Measurements from ENCODE around the gene ADAMTS6.
"Not testable (repeated sequence)": the region's sequence is repeated elsewhere in the genome, so short reads cannot be mapped to it uniquely, and the experiment has no call there.

ADAMTS6 gene

GRCh38 chr5:65185468-65185867 lies 296.3 kb downstream of the ADAMTS6 start:
- H3K18ac ChIP-seq (ENCODE audit: low read length), result no peak overlapping the region
- WGBS (ENCODE audit: extremely low coverage, insufficient coverage, low lambda C conversion rate), result no CpG with 5 or more reads among the region's 1 CpG

GRCh38 chr5:65184780-65185179 lies 296.9 kb downstream of the ADAMTS6 start:
- Histone ChIP-seq H3K27me3 (ENCODE audit: insufficient read depth, low read length, poor library complexity) (no peaks in the 10 kb centered on the region), H3K27ac (ENCODE audit: low read depth, low read length) (no peak overlapping the region), H3K9ac (ENCODE audit: low read length) (no peak overlapping the region), H3K79me1 (ENCODE audit: low read length) (no peaks in the 10 kb centered on the region), H3K4me3 (ENCODE audit: low read length) (no peak overlapping the region), H3K23ac (ENCODE audit: low read length) (no peak overlapping the region), H3K36me3 (ENCODE audit: control insufficient read depth, insufficient read depth, low read length) (no peaks in the 10 kb centered on the region), H2BK15ac (replicated peaks; ENCODE audit: low read depth) (no peak overlapping the region), H2AK5ac (ENCODE audit: low read length) (no peak overlapping the region), H3K79me2 (ENCODE audit: control insufficient read depth, insufficient read depth, low read length) (no peaks in the 10 kb centered on the region), H3K56ac (ENCODE audit: low read length) (no peak overlapping the region), H3K4me1 (ENCODE audit: control insufficient read depth, low read depth, low read length) (no peaks in the 10 kb centered on the region), H2BK120ac (ENCODE audit: low read depth, low read length) (peak overlapping the region; percentile 78), H3K4ac (ENCODE audit: low read depth, low read length) (no peak overlapping the region), H3K4me2 (ENCODE audit: low read length) (no peak overlapping the region), H2BK5ac (ENCODE audit: low read length) (no peak overlapping the region), H4K8ac (ENCODE audit: low read depth, low read length) (peak overlapping the region; percentile 82), H4K5ac (ENCODE audit: low read length) (no peak overlapping the region), H3K18ac (ENCODE audit: low read length) (peak overlapping the region; percentile 76)
- WGBS (ENCODE audit: extremely low coverage, insufficient coverage, low lambda C conversion rate), result no CpG with 5 or more reads among the region's 5 CpGs
- no peak for DNase-seq

More at GRCh38 chr5:65185468-65185867, 296.3 kb downstream of the ADAMTS6 start:
- Histone ChIP-seq H2BK5ac (ENCODE audit: low read length) (no peak overlapping the region), H2BK120ac (ENCODE audit: low read depth, low read length) (no peak overlapping the region), H3K36me3 (ENCODE audit: control insufficient read depth, insufficient read depth, low read length) (no peaks in the 10 kb centered on the region), H4K8ac (ENCODE audit: low read depth, low read length) (no peak overlapping the region), H4K5ac (ENCODE audit: low read length) (no peak overlapping the region), H2BK15ac (replicated peaks; ENCODE audit: low read depth) (no peak overlapping the region), H3K79me1 (ENCODE audit: low read length) (no peaks in the 10 kb centered on the region), H3K4ac (ENCODE audit: low read depth, low read length) (peak overlapping the region; percentile 86), H3K27me3 (ENCODE audit: insufficient read depth, low read length, poor library complexity) (no peaks in the 10 kb centered on the region), H3K56ac (ENCODE audit: low read length) (no peak overlapping the region), H3K23ac (ENCODE audit: low read length) (no peak overlapping the region), H3K4me2 (ENCODE audit: low read length) (no peak overlapping the region), H2AK5ac (ENCODE audit: low read length) (no peak overlapping the region), H3K79me2 (ENCODE audit: control insufficient read depth, insufficient read depth, low read length) (no peaks in the 10 kb centered on the region), H3K4me1 (ENCODE audit: control insufficient read depth, low read depth, low read length) (no peaks in the 10 kb centered on the region), H3K27ac (ENCODE audit: low read depth, low read length) (no peak overlapping the region), H3K9ac (ENCODE audit: low read length) (no peak overlapping the region), H3K4me3 (ENCODE audit: low read length) (no peak overlapping the region)
- no peak for DNase-seq

- H2BK15ac ChIP-seq (replicated peaks; ENCODE audit: low read depth); H3K27ac ChIP-seq (ENCODE audit: low read depth, low read length); H4K8ac ChIP-seq (ENCODE audit: low read depth, low read length); H3K79me1 ChIP-seq (ENCODE audit: low read length); H3K4ac ChIP-seq (ENCODE audit: low read depth, low read length); H2BK5ac ChIP-seq (ENCODE audit: low read length); H2BK120ac ChIP-seq (ENCODE audit: low read depth, low read length); H3K18ac ChIP-seq (ENCODE audit: low read length); H3K27me3 ChIP-seq (ENCODE audit: insufficient read depth, low read length, poor library complexity); H3K4me1 ChIP-seq (ENCODE audit: control insufficient read depth, low read depth, low read length); DNase-seq; H3K9ac ChIP-seq (ENCODE audit: low read length); H3K4me3 ChIP-seq (ENCODE audit: low read length); H3K23ac ChIP-seq (ENCODE audit: low read length); H3K4me2 ChIP-seq (ENCODE audit: low read length); H3K56ac ChIP-seq (ENCODE audit: low read length); H3K79me2 ChIP-seq (ENCODE audit: control insufficient read depth, insufficient read depth, low read length); H3K36me3 ChIP-seq (ENCODE audit: control insufficient read depth, insufficient read depth, low read length); H4K5ac ChIP-seq (ENCODE audit: low read length); H2AK5ac ChIP-seq (ENCODE audit: low read length): not testable (repeated sequence)
- no CpG with 5 or more reads among the region's 18 CpGs for WGBS (ENCODE audit: extremely low coverage, insufficient coverage, low lambda C conversion rate)
These were observed 307.5 kb downstream of the ADAMTS6 start for GRCh38 chr5:65174231-65174630.

GRCh38 chr5:65173130-65173525 lies 308.6 kb downstream of the ADAMTS6 start:
- no peak overlapping the region for H4K5ac ChIP-seq (ENCODE audit: low read length)
- no CpG with 5 or more reads among the region's 5 CpGs for WGBS (ENCODE audit: extremely low coverage, insufficient coverage, low lambda C conversion rate)
- H3K4me2 ChIP-seq (ENCODE audit: low read length), result no peak overlapping the region
- no peaks in the 10 kb centered on the region for H3K27me3 ChIP-seq (ENCODE audit: insufficient read depth, low read length, poor library complexity)
- H3K18ac ChIP-seq (ENCODE audit: low read length), result no peak overlapping the region
- no peaks in the 10 kb centered on the region for H3K4me1 ChIP-seq (ENCODE audit: control insufficient read depth, low read depth, low read length)
- no peak overlapping the region for H3K56ac ChIP-seq (ENCODE audit: low read length)
- no peak for DNase-seq
- H3K79me2 ChIP-seq (ENCODE audit: control insufficient read depth, insufficient read depth, low read length), result no peaks in the 10 kb centered on the region
- no peak overlapping the region for H2BK15ac ChIP-seq (replicated peaks; ENCODE audit: low read depth)
- H3K9ac ChIP-seq (ENCODE audit: low read length), result no peak overlapping the region
- no peak overlapping the region for H2AK5ac ChIP-seq (ENCODE audit: low read length)
- H2BK120ac ChIP-seq (ENCODE audit: low read depth, low read length), result no peak overlapping the region
- H2BK5ac ChIP-seq (ENCODE audit: low read length), result no peak overlapping the region
- no peak overlapping the region for H3K23ac ChIP-seq (ENCODE audit: low read length)
- H3K4me3 ChIP-seq (ENCODE audit: low read length), result no peak overlapping the region
- no peak overlapping the region for H3K4ac ChIP-seq (ENCODE audit: low read depth, low read length)
- no peaks in the 10 kb centered on the region for H3K36me3 ChIP-seq (ENCODE audit: control insufficient read depth, insufficient read depth, low read length)
- no peak overlapping the region for H3K27ac ChIP-seq (ENCODE audit: low read depth, low read length)
- H4K8ac ChIP-seq (ENCODE audit: low read depth, low read length), result no peak overlapping the region
- no peaks in the 10 kb centered on the region for H3K79me1 ChIP-seq (ENCODE audit: low read length)

GRCh38 chr5:65172486-65173129 lies 309.1 kb downstream of the ADAMTS6 start:
- H2AK5ac ChIP-seq (ENCODE audit: low read length), result no peak overlapping the region

GRCh38 chr5:65171645-65172044 lies 310.1 kb downstream of the ADAMTS6 start:
- no peak overlapping the region for H4K5ac ChIP-seq (ENCODE audit: low read length)
- no peaks in the 10 kb centered on the region for H3K36me3 ChIP-seq (ENCODE audit: control insufficient read depth, insufficient read depth, low read length)
- H3K79me1 ChIP-seq (ENCODE audit: low read length), result no peaks in the 10 kb centered on the region
- no peak overlapping the region for H2BK15ac ChIP-seq (replicated peaks; ENCODE audit: low read depth)
- H3K4ac ChIP-seq (ENCODE audit: low read depth, low read length), result peak overlapping the region; percentile 52
- H3K79me2 ChIP-seq (ENCODE audit: control insufficient read depth, insufficient read depth, low read length), result no peaks in the 10 kb centered on the region
- H4K8ac ChIP-seq (ENCODE audit: low read depth, low read length), result no peak overlapping the region
- H3K56ac ChIP-seq (ENCODE audit: low read length), result no peak overlapping the region
- no peak overlapping the region for H2BK120ac ChIP-seq (ENCODE audit: low read depth, low read length)
- H3K27ac ChIP-seq (ENCODE audit: low read depth, low read length), result no peak overlapping the region
- H3K27me3 ChIP-seq (ENCODE audit: insufficient read depth, low read length, poor library complexity), result no peaks in the 10 kb centered on the region
- no peak overlapping the region for H3K23ac ChIP-seq (ENCODE audit: low read length)
- no CpG with 5 or more reads among the region's 4 CpGs for WGBS (ENCODE audit: extremely low coverage, insufficient coverage, low lambda C conversion rate)
- no peak overlapping the region for H2BK5ac ChIP-seq (ENCODE audit: low read length)
- DNase-seq, result no peak
- no peak overlapping the region for H3K4me2 ChIP-seq (ENCODE audit: low read length)
- no peak overlapping the region for H2AK5ac ChIP-seq (ENCODE audit: low read length)
- no peak overlapping the region for H3K9ac ChIP-seq (ENCODE audit: low read length)
- H3K4me3 ChIP-seq (ENCODE audit: low read length), result no peak overlapping the region
- no peak overlapping the region for H3K18ac ChIP-seq (ENCODE audit: low read length)
- H3K4me1 ChIP-seq (ENCODE audit: control insufficient read depth, low read depth, low read length), result no peaks in the 10 kb centered on the region

More at GRCh38 chr5:65172486-65173129, 309.1 kb downstream of the ADAMTS6 start:
- Histone ChIP-seq H3K79me2 (ENCODE audit: control insufficient read depth, insufficient read depth, low read length) (no peaks in the 10 kb centered on the region), H3K27ac (ENCODE audit: low read depth, low read length) (no peak overlapping the region), H3K4me2 (ENCODE audit: low read length) (no peak overlapping the region), H2BK5ac (ENCODE audit: low read length) (no peak overlapping the region), H4K5ac (ENCODE audit: low read length) (no peak overlapping the region), H3K4ac (ENCODE audit: low read depth, low read length) (no peak overlapping the region), H3K23ac (ENCODE audit: low read length) (no peak overlapping the region), H3K18ac (ENCODE audit: low read length) (no peak overlapping the region), H2BK120ac (ENCODE audit: low read depth, low read length) (no peak overlapping the region), H3K79me1 (ENCODE audit: low read length) (no peaks in the 10 kb centered on the region), H3K56ac (ENCODE audit: low read length) (no peak overlapping the region), H2BK15ac (replicated peaks; ENCODE audit: low read depth) (no peak overlapping the region), H3K27me3 (ENCODE audit: insufficient read depth, low read length, poor library complexity) (no peaks in the 10 kb centered on the region), H3K4me3 (ENCODE audit: low read length) (no peak overlapping the region), H4K8ac (ENCODE audit: low read depth, low read length) (no peak overlapping the region), H3K36me3 (ENCODE audit: control insufficient read depth, insufficient read depth, low read length) (no peaks in the 10 kb centered on the region), H3K4me1 (ENCODE audit: control insufficient read depth, low read depth, low read length) (no peaks in the 10 kb centered on the region), H3K9ac (ENCODE audit: low read length) (no peak overlapping the region)
- no CpG with 5 or more reads among the region's 9 CpGs for WGBS (ENCODE audit: extremely low coverage, insufficient coverage, low lambda C conversion rate)
- no peak for DNase-seq
